Trophoblast cell (in vitro differentiated cells and primary cell): ENCODE data around the gene GALNT8.

Experiments
- DNase-seq, 2 donors: peaks; one replicate each; pipeline ENCODE4 v3.0.0-alpha.2; 2016
- H2AFZ ChIP-seq: 2 replicates; pipeline ENCODE4 v1.6.1; 2013; ENCODE audit warnings: low read length, moderate library complexity, mild to moderate bottlenecking; ENCODE audit not compliant: insufficient read depth, poor library complexity
- H2AK5ac ChIP-seq: 2 replicates; pipeline ENCODE4 v1.6.1; 2013; ENCODE audit warnings: mild to moderate bottlenecking, low read length
- H2BK120ac ChIP-seq: 2 replicates; pipeline ENCODE4 v1.6.1; 2013; ENCODE audit warnings: low read length, mild to moderate bottlenecking, moderate library complexity; ENCODE audit not compliant: insufficient read depth, poor library complexity
- H2BK12ac ChIP-seq: 2 replicates; pipeline ENCODE4 v1.6.1; 2013; ENCODE audit warnings: mild to moderate bottlenecking, low read length, moderate library complexity
- H2BK5ac ChIP-seq: 2 replicates; pipeline ENCODE4 v1.6.1; 2013; ENCODE audit warnings: low read length, low read depth, moderate library complexity, mild to moderate bottlenecking; ENCODE audit not compliant: poor library complexity
- H3K14ac ChIP-seq: 2 replicates; pipeline ENCODE4 v1.6.1; 2013; ENCODE audit warnings: mild to moderate bottlenecking, low read length
- H3K18ac ChIP-seq: 2 replicates; pipeline ENCODE4 v1.6.1; 2013; ENCODE audit warnings: mild to moderate bottlenecking, low read length
- H3K23ac ChIP-seq: 2 replicates; pipeline ENCODE4 v1.6.1; 2013; ENCODE audit warnings: low read length
- H3K27ac ChIP-seq: 2 replicates; pipeline ENCODE4 v1.5.1; 2013; ENCODE audit warnings: low read depth, mild to moderate bottlenecking, inconsistent platforms, low read length, moderate library complexity
- H3K27me3 ChIP-seq: 2 replicates; pipeline ENCODE4 v1.6.1; 2013; ENCODE audit warnings: inconsistent platforms, mild to moderate bottlenecking, low read length, moderate library complexity; ENCODE audit not compliant: insufficient read depth
- H3K36me3 ChIP-seq, 2 experiments: 1 replicate in 1 of 2; 2 replicates in 1 of 2; pipeline ENCODE4 v1.6.1; 2013; ENCODE audit warnings: low read length in 2 of 2, mild to moderate bottlenecking in 2 of 2, moderate library complexity in 1 of 2; ENCODE audit not compliant: insufficient read depth in 2 of 2, control insufficient read depth in 1 of 2
- H3K4ac ChIP-seq: 2 replicates; pipeline ENCODE4 v1.6.1; 2013; ENCODE audit warnings: low read depth, mild to moderate bottlenecking, low read length, moderate library complexity
- H3K4me1 ChIP-seq, 2 experiments: 1 replicate in 1 of 2; 2 replicates in 1 of 2; pipeline ENCODE4 v1.6.1; 2013; ENCODE audit warnings: low read length in 2 of 2, mild to moderate bottlenecking in 2 of 2, moderate library complexity in 1 of 2; ENCODE audit not compliant: insufficient read depth in 2 of 2, control insufficient read depth in 1 of 2
- H3K4me2 ChIP-seq: 2 replicates; pipeline ENCODE4 v1.6.1; 2013; ENCODE audit warnings: inconsistent platforms, mild to moderate bottlenecking, low read length, moderate library complexity
- H3K4me3 ChIP-seq: 2 replicates; pipeline ENCODE4 v1.5.1; 2013; ENCODE audit warnings: mild to moderate bottlenecking, low read depth, low read length, inconsistent platforms
- H3K79me1 ChIP-seq: one replicate; pipeline ENCODE4 v1.6.1; 2013; ENCODE audit warnings: low read length
- H3K79me2 ChIP-seq: 2 replicates; pipeline ENCODE4 v1.6.1; 2013; ENCODE audit warnings: low read length, mild to moderate bottlenecking; ENCODE audit not compliant: control insufficient read depth, insufficient read depth, poor library complexity
- H3K9ac ChIP-seq: 2 replicates; pipeline ENCODE4 v1.6.1; 2013; ENCODE audit warnings: mild to moderate bottlenecking, low read length
- H3K9me3 ChIP-seq: 2 replicates; pipeline ENCODE4 v1.6.1; 2013; ENCODE audit warnings: low read depth, mild to moderate bottlenecking, control low read depth, inconsistent platforms, low read length; ENCODE audit not compliant: insufficient read depth
- H4K12ac ChIP-seq: 2 replicates; pipeline ENCODE4 v1.6.1; 2013; ENCODE audit warnings: low read depth, mild to moderate bottlenecking, low read length, moderate library complexity
- H4K8ac ChIP-seq: 2 replicates; pipeline ENCODE4 v1.6.1; 2013; ENCODE audit warnings: low read depth, mild to moderate bottlenecking, low read length, moderate library complexity
- H4K91ac ChIP-seq: one replicate; pipeline ENCODE4 v1.6.1; 2013; ENCODE audit warnings: low read depth, mild to moderate bottlenecking, low read length, moderate library complexity
- WGBS: extraction: QIAGEN DNeasy Blood & Tissue Kit; methylation state at CpG from one replicate; pipeline ENCODE4 v1.1.7; 2013; ENCODE audit warnings: missing lambda C conversion rate; ENCODE audit not compliant: insufficient read length, insufficient coverage; ENCODE audit errors: extremely low coverage; 5-methylcytosine and 5-hydroxymethylcytosine counted together

Gene GALNT8

GRCh38 chr12:4800555-4800954 lies 80.4 kb downstream of the GALNT8 start:
- H2AK5ac ChIP-seq: no peak overlapping the region
- H3K36me3 ChIP-seq: no peaks in the 10 kb centered on the region
- no peaks in the 10 kb centered on the region for H3K79me1 ChIP-seq
- no peak overlapping the region for H4K91ac ChIP-seq
- no peak overlapping the region for H2BK5ac ChIP-seq
- no peaks in the 10 kb centered on the region for H3K27me3 ChIP-seq
- no peak overlapping the region for H3K18ac ChIP-seq
- no peak for DNase-seq
- no peak overlapping the region for H4K8ac ChIP-seq
- H3K4me1 ChIP-seq: no peaks in the 10 kb centered on the region
- H3K9me3 ChIP-seq: no peaks in the 10 kb centered on the region
- no peaks in the 10 kb centered on the region for H3K79me2 ChIP-seq
- H2BK120ac ChIP-seq: no peak overlapping the region
- H2AFZ ChIP-seq: no peak overlapping the region
- no peak overlapping the region for H3K9ac ChIP-seq
- no peak overlapping the region for H3K4me2 ChIP-seq
- H4K12ac ChIP-seq: no peak overlapping the region
- H3K27ac ChIP-seq: no peak overlapping the region
- no peak overlapping the region for H3K4ac ChIP-seq
- no peak overlapping the region for H2BK12ac ChIP-seq
- H3K23ac ChIP-seq: no peak overlapping the region
- no peak overlapping the region for H3K4me3 ChIP-seq
- H3K14ac ChIP-seq: no peak overlapping the region

GRCh38 chr12:4802841-4803240 lies 82.6 kb downstream of the GALNT8 start:
- H2BK120ac ChIP-seq: no peak overlapping the region
- no peak overlapping the region for H3K4me2 ChIP-seq
- H4K8ac ChIP-seq: no peak overlapping the region
- H3K4ac ChIP-seq: no peak overlapping the region
- peaks cover 1% of the 10 kb centered on the region for H3K9me3 ChIP-seq
- H2BK5ac ChIP-seq: no peak overlapping the region
- no peaks in the 10 kb centered on the region for H3K4me1 ChIP-seq
- WGBS: no CpG with 5 or more reads among the region's 2 CpGs
- H3K36me3 ChIP-seq: no peaks in the 10 kb centered on the region
- H3K79me2 ChIP-seq: no peaks in the 10 kb centered on the region
- no peak overlapping the region for H3K14ac ChIP-seq
- H3K27ac ChIP-seq: no peak overlapping the region
- H4K12ac ChIP-seq: no peak overlapping the region
- no peak overlapping the region for H2BK12ac ChIP-seq
- no peak overlapping the region for H3K18ac ChIP-seq
- H3K27me3 ChIP-seq: no peaks in the 10 kb centered on the region
- no peak for DNase-seq
- no peak overlapping the region for H3K9ac ChIP-seq
- no peak overlapping the region for H2AFZ ChIP-seq
- no peak overlapping the region for H3K23ac ChIP-seq
- H3K4me3 ChIP-seq: no peak overlapping the region
- H2AK5ac ChIP-seq: no peak overlapping the region
- H3K79me1 ChIP-seq: no peaks in the 10 kb centered on the region
- H4K91ac ChIP-seq: no peak overlapping the region

DNA sequence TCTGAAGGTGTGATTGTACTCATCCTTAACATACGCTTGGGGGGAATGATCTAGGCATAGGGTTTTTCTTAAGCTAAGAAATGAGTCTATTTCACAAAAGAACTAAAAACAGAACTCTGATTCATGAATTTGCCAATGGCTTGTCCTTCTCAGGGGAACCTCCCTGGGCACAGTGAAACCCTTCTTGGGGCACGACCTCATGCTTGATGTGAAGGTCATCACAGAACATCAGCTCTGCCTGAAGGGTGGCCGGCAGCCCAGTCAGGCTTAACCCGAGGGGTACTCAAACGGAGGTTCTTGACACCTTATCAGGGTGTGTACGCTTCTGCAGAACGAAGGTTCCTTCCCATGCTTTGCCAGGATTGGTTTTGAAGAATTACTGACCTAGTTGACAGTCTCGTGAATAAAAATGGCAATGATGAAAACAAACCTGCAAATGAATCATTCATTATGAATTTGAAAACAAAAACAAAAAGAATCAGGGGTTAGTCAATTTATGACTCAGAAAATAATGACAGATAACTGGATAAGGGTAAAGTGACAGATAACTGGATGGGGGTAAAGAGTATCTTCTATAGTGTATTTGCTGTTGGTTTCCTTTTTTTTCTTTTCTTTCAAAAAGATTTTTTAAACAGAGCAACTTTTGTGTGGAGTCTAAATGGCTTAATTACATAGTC lies 86.4 kb downstream of the GALNT8 start:
- Histone ChIP-seq H4K91ac (no peak overlapping the region), H3K4me3 (no peak overlapping the region), H3K79me1 (no peaks in the 10 kb centered on the region), H3K27ac (no peak overlapping the region), H4K12ac (no peak overlapping the region), H2AFZ (no peak overlapping the region), H3K23ac (no peak overlapping the region), H2BK120ac (no peak overlapping the region), H3K9me3 (peaks cover 10% of the 10 kb centered on the region), H3K14ac (no peak overlapping the region), H3K4me1 (peaks cover 0 to 7% of the 10 kb centered on the region in 2 experiments), H3K36me3 (no peaks in the 10 kb centered on the region), H3K4ac (no peak overlapping the region), H3K18ac (no peak overlapping the region), H2BK5ac (no peak overlapping the region), H2BK12ac (no peak overlapping the region), H3K79me2 (no peaks in the 10 kb centered on the region), H3K4me2 (no peak overlapping the region), H4K8ac (no peak overlapping the region), H3K27me3 (peaks cover 29% of the 10 kb centered on the region), H2AK5ac (no peak overlapping the region), H3K9ac (peak overlapping the region; percentile 60)
- WGBS: no CpG with 5 or more reads among the region's 8 CpGs
- peak in 1 of 2 donors; percentile 53 for DNase-seq

GRCh38 chr12:4807116-4807783 lies 87.0 kb downstream of the GALNT8 start:
- Histone ChIP-seq H3K27ac (no peak overlapping the region), H3K18ac (no peak overlapping the region), H2AK5ac (no peak overlapping the region), H3K4me2 (no peak overlapping the region), H2BK5ac (no peak overlapping the region), H3K79me1 (no peaks in the 10 kb centered on the region), H3K9ac (no peak overlapping the region), H2BK12ac (no peak overlapping the region), H3K4ac (no peak overlapping the region), H4K12ac (no peak overlapping the region), H3K4me3 (no peak overlapping the region), H3K23ac (no peak overlapping the region), H4K8ac (no peak overlapping the region), H3K79me2 (no peaks in the 10 kb centered on the region), H3K9me3 (peaks cover 10% of the 10 kb centered on the region), H4K91ac (no peak overlapping the region), H2BK120ac (no peak overlapping the region), H3K4me1 (peaks cover 0 to 7% of the 10 kb centered on the region in 2 experiments), H3K27me3 (peaks cover 29% of the 10 kb centered on the region), H3K36me3 (no peaks in the 10 kb centered on the region), H2AFZ (no peak overlapping the region), H3K14ac (no peak overlapping the region)
- WGBS: no CpG with 5 or more reads among the region's 6 CpGs
- no peak for DNase-seq
